HepG2 (cell line): ENCODE measurements around the gene SEMA4A. TPM values are rescaled to one million over a fixed set of nuclear protein-coding genes. Genes with fewer than 3 reads are reported as not detected.

Experiments used
- FOSL1 ChIP-seq: sonication (generic); formaldehyde crosslinking; IDR thresholded peaks from 2 replicates; pipeline ENCODE4 v1.9.0; 2021; ENCODE audit warnings: missing genetic modification reagents, borderline replicate concordance
- FOXO1 ChIP-seq: sonication (generic); formaldehyde crosslinking; IDR thresholded peaks from 2 replicates; pipeline ENCODE4 v1.4.0; 2020; ENCODE audit warnings: missing genetic modification reagents
- HMG20A ChIP-seq: IDR thresholded peaks from 2 replicates; pipeline ENCODE4 v1.6.1; 2016; ENCODE audit warnings: borderline replicate concordance
- HMGXB3 ChIP-seq: sonication (generic); formaldehyde crosslinking; IDR thresholded peaks from 2 replicates; pipeline ENCODE4 v1.4.0; 2020; ENCODE audit warnings: missing genetic modification reagents, borderline replicate concordance
- SMAD9 ChIP-seq: sonication (generic); formaldehyde crosslinking; IDR thresholded peaks from 2 replicates; pipeline ENCODE4 v1.5.1; 2020; ENCODE audit warnings: mild to moderate bottlenecking, missing genetic modification reagents
- UBTF ChIP-seq: sonication (generic); formaldehyde crosslinking; IDR thresholded peaks from 2 replicates; pipeline ENCODE4 v1.4.0; 2020; ENCODE audit warnings: mild to moderate bottlenecking, missing genetic modification reagents
- ZNF33A ChIP-seq: sonication (generic); formaldehyde crosslinking; IDR thresholded peaks from 2 replicates; pipeline ENCODE4 v1.5.1; 2020; ENCODE audit warnings: missing genetic modification reagents, mild to moderate bottlenecking, moderate library complexity, borderline replicate concordance
- ZNF670 ChIP-seq: sonication (generic); formaldehyde crosslinking; IDR thresholded peaks from 2 replicates; pipeline ENCODE4 v1.8.0; 2022; ENCODE audit warnings: mild to moderate bottlenecking, missing genetic modification reagents, borderline replicate concordance
- ZNF709 ChIP-seq: sonication (generic); formaldehyde crosslinking; IDR thresholded peaks from 2 replicates; pipeline ENCODE4 v1.5.0; 2020; ENCODE audit warnings: mild to moderate bottlenecking, missing genetic modification reagents
- polyA plus RNA-seq, 8 experiments: library from polyadenylated mRNA; depleted of rRNA in 3 of 8; stranded (reverse) in 7 of 8; unstranded in 1 of 8; fragments of >200 nt; fragmentation: Illumina TruSeq in 4 of 8; extraction: Trizol in 4 of 8; gene quantifications; 2 replicates each; pipeline versions ENCODE4 v1.2.1 to v1.2.3, GENCODE V29; 2011 to 2016; ENCODE audit warnings: low read depth in 4 of 8, missing spikeins in 1 of 8, mixed read lengths in 1 of 8; ENCODE audit not compliant: insufficient read depth in 1 of 8
- total RNA-seq, 5 experiments: library from RNA; depleted of rRNA; stranded (reverse); fragments of >200 nt; fragmentation: Illumina TruSeq; extraction: Trizol; gene quantifications; 2 replicates each; pipeline ENCODE4 v1.2.3, GENCODE V29; 2016; ENCODE audit warnings: low read depth in 1 of 5
- TF ChIP-seq, protein P1 (sequence below): IDR thresholded peaks from 2 replicates; pipeline ENCODE4 v1.4.0; 2020; ENCODE audit warnings: mild to moderate bottlenecking, missing genetic modification reagents
- TF ChIP-seq, protein P2 (sequence below): sonication (generic); formaldehyde crosslinking; IDR thresholded peaks from 2 replicates; pipeline ENCODE4 v1.8.0; 2022; ENCODE audit warnings: mild to moderate bottlenecking, missing genetic modification reagents, moderate library complexity

Gene SEMA4A
- total and polyA plus RNA-seq, 2 of the 13 experiments (the other 11 are each of a cell fraction or from before 2014, with no cell fraction given), result 0.09 to 0.20 TPM

DNA sequence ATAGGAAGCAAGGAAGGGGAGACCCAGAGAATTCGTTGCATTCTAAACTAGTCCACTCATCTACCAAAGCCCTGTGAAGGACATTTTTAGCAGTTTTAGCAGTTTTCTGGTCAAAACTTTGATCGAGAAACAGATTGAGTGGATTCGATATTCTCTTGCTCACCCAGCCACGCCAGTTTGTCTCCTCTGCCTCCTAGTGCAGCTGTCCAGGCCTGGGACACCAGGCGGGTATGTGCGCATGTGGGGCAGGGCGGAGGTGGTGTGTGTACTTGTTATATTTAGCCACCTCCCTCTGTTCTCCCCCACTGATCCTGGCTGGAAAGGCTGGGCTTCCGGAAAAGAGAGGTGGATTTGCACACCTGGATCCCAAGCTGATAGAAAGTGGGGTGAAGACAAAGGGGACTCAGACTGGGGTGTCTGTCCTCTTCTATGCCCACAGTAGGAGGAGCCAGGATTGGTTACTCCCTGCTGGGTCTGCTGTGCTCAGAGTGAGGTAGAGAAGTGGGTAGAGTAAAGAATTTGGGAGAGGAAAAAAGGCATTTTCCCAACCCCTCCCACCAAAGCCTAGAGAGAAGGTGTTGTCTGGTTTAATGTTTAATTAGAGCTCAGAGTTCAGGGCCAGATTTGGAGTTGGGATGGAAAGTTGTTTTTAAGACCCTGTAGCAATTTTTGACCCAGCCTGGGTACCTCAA is 35.1 kb upstream of the SEMA4A start (continued):
- TF ChIP-seq UBTF (peak; percentile 44), ZNF670 (CRISPR knock-in tag) (no peak; the same call in 1 of the 2 replicates), FOXO1 (CRISPR knock-in tag) (peak; percentile 9; the same call in 1 of the 2 replicates), FOSL1 (no peak), ZNF709 (peak; percentile 29; the same call in 1 of the 2 replicates), ZNF33A (CRISPR knock-in tag) (no peak), SMAD9 (no peak), HMGXB3 (CRISPR knock-in tag) (no peak), HMG20A (CRISPR knock-in tag) (no peak)
- TF ChIP-seq, protein P1, sequence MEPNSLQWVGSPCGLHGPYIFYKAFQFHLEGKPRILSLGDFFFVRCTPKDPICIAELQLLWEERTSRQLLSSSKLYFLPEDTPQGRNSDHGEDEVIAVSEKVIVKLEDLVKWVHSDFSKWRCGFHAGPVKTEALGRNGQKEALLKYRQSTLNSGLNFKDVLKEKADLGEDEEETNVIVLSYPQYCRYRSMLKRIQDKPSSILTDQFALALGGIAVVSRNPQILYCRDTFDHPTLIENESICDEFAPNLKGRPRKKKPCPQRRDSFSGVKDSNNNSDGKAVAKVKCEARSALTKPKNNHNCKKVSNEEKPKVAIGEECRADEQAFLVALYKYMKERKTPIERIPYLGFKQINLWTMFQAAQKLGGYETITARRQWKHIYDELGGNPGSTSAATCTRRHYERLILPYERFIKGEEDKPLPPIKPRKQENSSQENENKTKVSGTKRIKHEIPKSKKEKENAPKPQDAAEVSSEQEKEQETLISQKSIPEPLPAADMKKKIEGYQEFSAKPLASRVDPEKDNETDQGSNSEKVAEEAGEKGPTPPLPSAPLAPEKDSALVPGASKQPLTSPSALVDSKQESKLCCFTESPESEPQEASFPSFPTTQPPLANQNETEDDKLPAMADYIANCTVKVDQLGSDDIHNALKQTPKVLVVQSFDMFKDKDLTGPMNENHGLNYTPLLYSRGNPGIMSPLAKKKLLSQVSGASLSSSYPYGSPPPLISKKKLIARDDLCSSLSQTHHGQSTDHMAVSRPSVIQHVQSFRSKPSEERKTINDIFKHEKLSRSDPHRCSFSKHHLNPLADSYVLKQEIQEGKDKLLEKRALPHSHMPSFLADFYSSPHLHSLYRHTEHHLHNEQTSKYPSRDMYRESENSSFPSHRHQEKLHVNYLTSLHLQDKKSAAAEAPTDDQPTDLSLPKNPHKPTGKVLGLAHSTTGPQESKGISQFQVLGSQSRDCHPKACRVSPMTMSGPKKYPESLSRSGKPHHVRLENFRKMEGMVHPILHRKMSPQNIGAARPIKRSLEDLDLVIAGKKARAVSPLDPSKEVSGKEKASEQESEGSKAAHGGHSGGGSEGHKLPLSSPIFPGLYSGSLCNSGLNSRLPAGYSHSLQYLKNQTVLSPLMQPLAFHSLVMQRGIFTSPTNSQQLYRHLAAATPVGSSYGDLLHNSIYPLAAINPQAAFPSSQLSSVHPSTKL (CRISPR knock-in tag), result peak; percentile 47; the same call in 1 of the 2 replicates
- TF ChIP-seq, protein P2, sequence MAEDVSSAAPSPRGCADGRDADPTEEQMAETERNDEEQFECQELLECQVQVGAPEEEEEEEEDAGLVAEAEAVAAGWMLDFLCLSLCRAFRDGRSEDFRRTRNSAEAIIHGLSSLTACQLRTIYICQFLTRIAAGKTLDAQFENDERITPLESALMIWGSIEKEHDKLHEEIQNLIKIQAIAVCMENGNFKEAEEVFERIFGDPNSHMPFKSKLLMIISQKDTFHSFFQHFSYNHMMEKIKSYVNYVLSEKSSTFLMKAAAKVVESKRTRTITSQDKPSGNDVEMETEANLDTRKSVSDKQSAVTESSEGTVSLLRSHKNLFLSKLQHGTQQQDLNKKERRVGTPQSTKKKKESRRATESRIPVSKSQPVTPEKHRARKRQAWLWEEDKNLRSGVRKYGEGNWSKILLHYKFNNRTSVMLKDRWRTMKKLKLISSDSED (CRISPR knock-in tag), result no peak
